ENCODE results near the gene KLHDC8B. TPM values are rescaled to one million over a fixed set of nuclear protein-coding genes. Genes with fewer than 3 reads are reported as not detected.

The KLHDC8B gene
- total and polyA plus RNA-seq, 2 donors (not counting 3 experiments of a cell fraction or from before 2014, with no cell fraction given) = 36.0 to 77.8 TPM

DNA sequence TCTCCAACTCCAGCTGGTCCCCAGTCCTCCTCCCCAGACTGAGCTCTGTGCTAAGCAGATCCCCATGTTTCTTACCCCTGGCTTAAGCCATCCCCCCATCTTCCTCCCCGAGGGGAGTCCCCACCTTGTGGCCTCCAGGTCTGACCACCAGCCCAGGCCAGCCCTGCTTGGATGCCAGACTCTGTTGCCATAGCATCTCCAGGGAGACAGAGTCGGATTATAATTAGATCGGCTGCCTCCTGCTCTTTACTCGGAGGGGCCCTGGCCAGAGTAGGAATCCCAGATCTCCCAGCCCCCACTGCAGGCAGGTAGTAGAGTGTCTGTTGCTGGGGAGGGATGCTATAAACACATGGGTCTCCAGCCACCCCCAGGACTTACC, 2.4 kb downstream of the KLHDC8B start:
- no TSS peak for BruUV-seq (replicated peaks)
- no peak for FAIRE-seq
- Histone ChIP-seq H3K36me3 (ENCODE audit: control insufficient read depth in 2 of 2, extremely low read depth in 1 of 2, insufficient read depth in 2 of 2, low read length in 2 of 2) (peaks cover 0 to 21% of the 10 kb centered on the region in 2 experiments), H3K27ac (ENCODE audit: insufficient read depth, low read depth, low read length) (no peak overlapping the region), H4K20me1 (replicated peaks; ENCODE audit: control insufficient read depth, extremely low read depth, insufficient read depth, low read length) (no peaks in the 10 kb centered on the region), H3K79me2 (ENCODE audit: control insufficient read depth, insufficient read depth, low read length) (no peaks in the 10 kb centered on the region), H3K9me3 (replicated peaks; ENCODE audit: control insufficient read depth, insufficient read depth, low read length) (no peaks in the 10 kb centered on the region), H2AFZ (ENCODE audit: low read depth, low read length) (no peak overlapping the region), H3K4me3 (replicated peaks in 1 of 3; ENCODE audit: insufficient read depth in 1 of 3, low read depth in 1 of 3, low read length in 3 of 3) (peak overlapping the region in 1 of 3 experiments; percentile 94), H3K27me3 (ENCODE audit: control insufficient read depth in 2 of 2, insufficient read depth in 2 of 2, low read length in 2 of 2) (no peaks in the 10 kb centered on the region), H3K4me2 (ENCODE audit: insufficient read depth, low read length) (no peak overlapping the region), H3K4me1 (ENCODE audit: control insufficient read depth, extremely low read depth, insufficient read depth, low read length) (peaks cover 18% of the 10 kb centered on the region), H3K9ac (replicated peaks; ENCODE audit: extremely low read depth, insufficient read depth, low read length) (no peak overlapping the region), H3K9me1 (replicated peaks; ENCODE audit: control insufficient read depth, extremely low read depth, insufficient read depth, low read length) (no peaks in the 10 kb centered on the region)
- POLR2A ChIA-PET = no interaction called here
- no peak for DNase-seq (ENCODE audit: low read depth, low spot score)
- no peak for TF ChIP-seq GATA2 (IDR thresholded peaks at IDR 0.05; ENCODE audit: insufficient read depth, insufficient read length, low read depth, low read length)
- TF ChIP-seq POLR2A (IDR thresholded peaks at IDR 0.05; ENCODE audit: low read depth, low read length) = no peak
- TF ChIP-seq POLR2AphosphoS5 (IDR thresholded peaks at IDR 0.05; ENCODE audit: insufficient read depth, low read depth, low read length) = no peak
- no peak for TF ChIP-seq EZH2 (IDR thresholded peaks at IDR 0.05; ENCODE audit: borderline replicate concordance, low read depth, low read length, severe bottlenecking)
- intact Hi-C loops (cut with micrococcal nuclease) (no loop called here), dilution Hi-C loops (cut with MboI; ENCODE audit: extremely low pct_ligation_motif_present, low sequenced_read_pairs) (no loop called here)
- CTCF ChIA-PET = interaction anchor here (1.3 to 8.5 kb wide), 2 partner anchors 12 to 276 kb away, joined by 4 to 87 read pairs; no protein-coding TSS in a partner anchor

DNA sequence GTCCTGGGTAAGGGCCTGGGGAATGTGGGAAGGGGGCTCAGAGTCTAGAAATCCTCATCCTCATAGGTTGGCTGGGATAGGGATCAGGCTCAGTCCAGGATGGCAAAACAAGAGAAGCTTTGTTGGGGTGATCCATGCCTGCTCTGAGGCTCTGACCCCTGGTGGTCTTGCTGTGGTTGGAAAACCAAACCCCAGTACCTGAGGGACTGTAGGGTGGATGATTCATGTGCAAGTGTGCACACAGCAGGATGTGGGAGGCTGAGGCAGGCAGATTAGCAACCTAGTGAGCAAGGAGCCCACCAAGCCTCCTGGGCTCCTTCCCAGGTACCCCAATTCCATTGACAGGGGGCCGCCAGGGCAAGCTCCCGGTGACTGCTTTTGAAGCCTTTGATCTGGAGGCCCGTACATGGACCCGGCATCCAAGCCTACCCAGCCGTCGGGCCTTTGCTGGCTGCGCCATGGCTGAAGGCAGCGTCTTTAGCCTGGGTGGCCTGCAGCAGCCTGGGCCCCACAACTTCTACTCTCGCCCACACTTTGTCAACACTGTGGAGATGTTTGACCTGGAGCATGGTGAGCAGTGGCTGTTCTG, 3.1 kb downstream of the KLHDC8B start:
- intact Hi-C loops (cut with micrococcal nuclease) = no loop called here
- no peak for DNase-seq (ENCODE audit: low read depth, low spot score)
- no peak for FAIRE-seq
- H3K4me2 ChIP-seq (ENCODE audit: insufficient read depth, low read length) = no peak overlapping the region
- no peak for TF ChIP-seq GATA2 (IDR thresholded peaks at IDR 0.05; ENCODE audit: insufficient read depth, insufficient read length, low read depth, low read length)
- TF ChIP-seq EZH2 (IDR thresholded peaks at IDR 0.05; ENCODE audit: borderline replicate concordance, low read depth, low read length, severe bottlenecking) = no peak
- TF ChIP-seq FOS (IDR thresholded peaks at IDR 0.05; ENCODE audit: borderline replicate concordance, insufficient read depth, low read length) = no peak
- TF ChIP-seq, protein P1, sequence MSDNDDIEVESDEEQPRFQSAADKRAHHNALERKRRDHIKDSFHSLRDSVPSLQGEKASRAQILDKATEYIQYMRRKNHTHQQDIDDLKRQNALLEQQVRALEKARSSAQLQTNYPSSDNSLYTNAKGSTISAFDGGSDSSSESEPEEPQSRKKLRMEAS (IDR thresholded peaks at IDR 0.05; ENCODE audit: insufficient read depth, insufficient read length) = no peak
- TF ChIP-seq, protein P2, sequence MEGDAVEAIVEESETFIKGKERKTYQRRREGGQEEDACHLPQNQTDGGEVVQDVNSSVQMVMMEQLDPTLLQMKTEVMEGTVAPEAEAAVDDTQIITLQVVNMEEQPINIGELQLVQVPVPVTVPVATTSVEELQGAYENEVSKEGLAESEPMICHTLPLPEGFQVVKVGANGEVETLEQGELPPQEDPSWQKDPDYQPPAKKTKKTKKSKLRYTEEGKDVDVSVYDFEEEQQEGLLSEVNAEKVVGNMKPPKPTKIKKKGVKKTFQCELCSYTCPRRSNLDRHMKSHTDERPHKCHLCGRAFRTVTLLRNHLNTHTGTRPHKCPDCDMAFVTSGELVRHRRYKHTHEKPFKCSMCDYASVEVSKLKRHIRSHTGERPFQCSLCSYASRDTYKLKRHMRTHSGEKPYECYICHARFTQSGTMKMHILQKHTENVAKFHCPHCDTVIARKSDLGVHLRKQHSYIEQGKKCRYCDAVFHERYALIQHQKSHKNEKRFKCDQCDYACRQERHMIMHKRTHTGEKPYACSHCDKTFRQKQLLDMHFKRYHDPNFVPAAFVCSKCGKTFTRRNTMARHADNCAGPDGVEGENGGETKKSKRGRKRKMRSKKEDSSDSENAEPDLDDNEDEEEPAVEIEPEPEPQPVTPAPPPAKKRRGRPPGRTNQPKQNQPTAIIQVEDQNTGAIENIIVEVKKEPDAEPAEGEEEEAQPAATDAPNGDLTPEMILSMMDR (IDR thresholded peaks at IDR 0.05; ENCODE audit: extremely low read depth in 1 of 2, insufficient read depth in 1 of 2, low read depth in 1 of 2, low read length in 2 of 2) = no peak
- H3K36me3 ChIP-seq (ENCODE audit: control insufficient read depth in 2 of 2, extremely low read depth in 1 of 2, insufficient read depth in 2 of 2, low read length in 2 of 2) = peaks cover 0 to 21% of the 10 kb centered on the region in 2 experiments
- peaks cover 18% of the 10 kb centered on the region for H3K4me1 ChIP-seq (ENCODE audit: control insufficient read depth, extremely low read depth, insufficient read depth, low read length)
- ChIA-PET POLR2A (no interaction called here), CTCF (interaction anchor here (8.5 kb wide), 1 partner anchor 275 kb away, joined by 87 read pairs; no protein-coding TSS in a partner anchor)
- H3K27ac ChIP-seq (ENCODE audit: insufficient read depth, low read depth, low read length) = no peak overlapping the region
- no peak overlapping the region for H3K4me3 ChIP-seq (replicated peaks in 1 of 3; ENCODE audit: insufficient read depth in 1 of 3, low read depth in 1 of 3, low read length in 3 of 3)
- no peak overlapping the region for H2AFZ ChIP-seq (ENCODE audit: low read depth, low read length)
- no peak overlapping the region for H3K9ac ChIP-seq (replicated peaks; ENCODE audit: extremely low read depth, insufficient read depth, low read length)
- dilution Hi-C loops (cut with MboI; ENCODE audit: extremely low pct_ligation_motif_present, low sequenced_read_pairs) = no loop called here
- no peaks in the 10 kb centered on the region for H3K27me3 ChIP-seq (ENCODE audit: control insufficient read depth in 2 of 2, insufficient read depth in 2 of 2, low read length in 2 of 2)
- H4K20me1 ChIP-seq (replicated peaks; ENCODE audit: control insufficient read depth, extremely low read depth, insufficient read depth, low read length) = no peaks in the 10 kb centered on the region
- H3K9me1 ChIP-seq (replicated peaks; ENCODE audit: control insufficient read depth, extremely low read depth, insufficient read depth, low read length) = no peaks in the 10 kb centered on the region
- H3K79me2 ChIP-seq (ENCODE audit: control insufficient read depth, insufficient read depth, low read length) = no peaks in the 10 kb centered on the region
- H3K9me3 ChIP-seq (replicated peaks; ENCODE audit: control insufficient read depth, insufficient read depth, low read length) = no peaks in the 10 kb centered on the region
- no TSS peak for BruUV-seq (replicated peaks)

All from endothelial cell of umbilical vein (primary cell).